A549 (cell line): ENCODE measurements around the gene EOGT. TPM values are rescaled to one million over a fixed set of nuclear protein-coding genes. Genes with fewer than 3 reads are reported as not detected.

Experiments
- ATAC-seq, 2 experiments: fragments of 200-7000 bp in 1 of 2; fragments of >200 bp in 1 of 2; cut with Nextera tagmentation in 1 of 2; cut with Tn5 transposase in 1 of 2; 3 replicates each; pipeline versions ENCODE4 v1.8.0 to v1.9.1; 2018 to 2020; ENCODE audit warnings: mild to moderate bottlenecking in 1 of 2, moderate library complexity in 1 of 2
- CTCF ChIA-PET: fragments of 300-600 bp; sonication (Branson Sonifier 250); formaldehyde crosslinking; extraction: SDS; loops from one replicate; lab custom pipeline; 2021; ENCODE audit warnings: antibody characterized with exemption, inconsistent platforms; lab: Yijun Ruan, JAX
- POLR2A ChIA-PET: fragments of 350-600 bp; formaldehyde crosslinking; extraction: SDS; loops from one replicate; lab custom pipeline; 2021; ENCODE audit warnings: antibody characterized with exemption, inconsistent platforms; lab: Yijun Ruan, JAX
- DNase-seq, 2 experiments: peaks; one replicate each; pipeline versions ENCODE4 v3.0.0 to v3.0.0-alpha.2; 2011 to 2016; ENCODE audit warnings: low read depth in 1 of 2, low spot score in 1 of 2
- FAIRE-seq: peaks from 2 replicates; lab custom pipeline; 2011; peaks lifted over from hg19 to GRCh38; lab: Jason Lieb, UNC
- H3K27ac ChIP-seq, 2 experiments: fragments of >200 bp; sonication (Bioruptor Twin); formaldehyde crosslinking; 3 replicates each; pipeline ENCODE4 v1.5.1; 2016 to 2017
- H3K4me1 ChIP-seq: fragments of >200 bp; sonication (Bioruptor Twin); formaldehyde crosslinking; 3 replicates; pipeline ENCODE4 v1.6.1; 2016
- H3K4me2 ChIP-seq: fragments of >200 bp; sonication (Bioruptor Twin); formaldehyde crosslinking; 3 replicates; pipeline ENCODE4 v1.6.1; 2016
- H3K4me3 ChIP-seq: fragments of >200 bp; sonication (Bioruptor Twin); formaldehyde crosslinking; 3 replicates; pipeline ENCODE4 v1.5.1; 2016
- H3K9me3 ChIP-seq: fragments of >200 bp; sonication (Bioruptor Twin); formaldehyde crosslinking; 3 replicates; pipeline ENCODE4 v1.6.1; 2016
- ATOH8 ChIP-seq: fragments of 250-450 bp; sonication (Bioruptor Pico); IDR thresholded peaks from 2 replicates; pipeline ENCODE4 v1.5.0; 2020; ENCODE audit warnings: low read depth, mild to moderate bottlenecking, moderate library complexity
- CBX2 ChIP-seq: fragments of 200-600 bp; sonication (generic); IDR thresholded peaks from 2 replicates; pipeline ENCODE4 v1.6.1; 2016; ENCODE audit warnings: low read depth, mild to moderate bottlenecking, borderline replicate concordance
- CBX8 ChIP-seq: fragments of 200-600 bp; sonication (generic); IDR thresholded peaks from 2 replicates; pipeline ENCODE4 v1.6.1; 2016
- CEBPB ChIP-seq, 2 experiments: fragments of >200 bp in 1 of 2; sonication (Bioruptor Twin) in 1 of 2; formaldehyde crosslinking in 1 of 2; IDR thresholded peaks; 2 replicates each; pipeline ENCODE4 v1.6.1; 2012 to 2016
- CHD2 ChIP-seq: fragments of 150-350 bp; IDR thresholded peaks from 2 replicates; pipeline ENCODE4 v1.6.1; 2014; ENCODE audit warnings: low read length; ENCODE audit not compliant: partially characterized antibody
- CTCF ChIP-seq: fragments of >200 bp; sonication (Bioruptor Twin); formaldehyde crosslinking; IDR thresholded peaks from 3 replicates; pipeline ENCODE4 v1.5.1; 2016
- EHF ChIP-seq: fragments of 250-450 bp; sonication (Bioruptor Pico); IDR thresholded peaks from 2 replicates; pipeline ENCODE4 v1.5.0; 2020; ENCODE audit warnings: mild to moderate bottlenecking
- ESRRA ChIP-seq: fragments of 150-350 bp; IDR thresholded peaks from 2 replicates; pipeline ENCODE4 v1.6.1; 2014; ENCODE audit warnings: mild to moderate bottlenecking, low read length, borderline replicate concordance
- FOXS1 ChIP-seq: fragments of 250-450 bp; sonication (Bioruptor Pico); IDR thresholded peaks from 2 replicates; pipeline ENCODE4 v1.5.0; 2020; ENCODE audit warnings: mild to moderate bottlenecking, moderate library complexity
- HDAC2 ChIP-seq: fragments of 200-600 bp; sonication (generic); IDR thresholded peaks from 2 replicates; pipeline ENCODE4 v1.6.1; 2016
- HES2 ChIP-seq: fragments of >200 bp; sonication (Bioruptor Twin); formaldehyde crosslinking; IDR thresholded peaks from 2 replicates; pipeline ENCODE4 v1.6.1; 2016
- HEYL ChIP-seq: fragments of 250-450 bp; sonication (Bioruptor Pico); IDR thresholded peaks from 2 replicates; pipeline ENCODE4 v1.8.0; 2021; ENCODE audit warnings: mild to moderate bottlenecking, moderate library complexity
- HMGXB4 ChIP-seq: fragments of 250-450 bp; sonication (Bioruptor Pico); IDR thresholded peaks from 2 replicates; pipeline ENCODE4 v1.5.0; 2021; ENCODE audit warnings: mild to moderate bottlenecking, moderate library complexity, borderline replicate concordance
- HOXB13 ChIP-seq: fragments of 250-450 bp; sonication (Bioruptor Pico); IDR thresholded peaks from 2 replicates; pipeline ENCODE4 v1.5.0; 2020; ENCODE audit warnings: low read depth, mild to moderate bottlenecking, moderate library complexity
- HOXB5 ChIP-seq: fragments of 250-450 bp; sonication (Bioruptor Pico); IDR thresholded peaks from 2 replicates; pipeline ENCODE4 v1.5.0; 2020; ENCODE audit warnings: mild to moderate bottlenecking, moderate library complexity
- JUN ChIP-seq, 2 experiments: fragments of >200 bp; sonication (Bioruptor Twin); formaldehyde crosslinking; IDR thresholded peaks; 2 replicates in 1 of 2; 3 replicates in 1 of 2; pipeline ENCODE4 v1.6.1; 2016 to 2017
- KDM5A ChIP-seq: fragments of 200-600 bp; sonication (generic); IDR thresholded peaks from 2 replicates; pipeline ENCODE4 v1.6.1; 2016; ENCODE audit warnings: antibody characterized with exemption, mild to moderate bottlenecking
- MYC ChIP-seq: IDR thresholded peaks from 2 replicates; pipeline ENCODE4 v1.6.1; 2012; ENCODE audit warnings: mild to moderate bottlenecking, inconsistent platforms, low read length, improper control_type of control experiment, borderline replicate concordance
- NFE2L2 ChIP-seq: fragments of 150-350 bp; conservative IDR thresholded peaks from 2 replicates; pipeline ENCODE4 v1.6.1; 2014; ENCODE audit warnings: low read length
- POLR2AphosphoS2 ChIP-seq: conservative IDR thresholded peaks from 2 replicates; pipeline ENCODE4 v1.6.1; 2012; ENCODE audit warnings: low read length, improper control_type of control experiment, inconsistent platforms
- SREBF2 ChIP-seq: fragments of 450-650 bp; IDR thresholded peaks from 2 replicates; pipeline ENCODE4 v1.6.1; 2014; ENCODE audit warnings: mild to moderate bottlenecking, moderate library complexity
- ZC3H11A ChIP-seq: fragments of 450-650 bp; IDR thresholded peaks from 2 replicates; pipeline ENCODE4 v1.6.1; 2014; ENCODE audit warnings: antibody characterized with exemption, mild to moderate bottlenecking
- ZFP36 ChIP-seq: fragments of 450-650 bp; IDR thresholded peaks from 2 replicates; pipeline ENCODE4 v1.6.1; 2014; ENCODE audit warnings: borderline replicate concordance; ENCODE audit not compliant: partially characterized antibody
- WGBS: methylation state at CpG from one replicate; pipeline ENCODE4 v1.1.6; 2017; ENCODE audit errors: missing lambda C conversion rate; 5-methylcytosine and 5-hydroxymethylcytosine counted together
- polyA plus RNA-seq, 4 experiments: library from polyadenylated mRNA; depleted of rRNA in 3 of 4; stranded (reverse); fragments of >200 nt; fragmentation: RNase III in 1 of 4; extraction: RNeasy Plus Mini Kit Qiagen cat#74134 plus additional on column Dnase treatment in 1 of 4; gene quantifications; 2 replicates in 3 of 4; 3 replicates in 1 of 4; pipeline ENCODE4 v1.2.3, GENCODE V29; 2011 to 2017

EOGT gene
- polyA plus RNA-seq, 2 of the 4 experiments (the other 2 are of a cell fraction) = 9.3 to 11.1 TPM

- Histone ChIP-seq H3K9me3 (no peaks in the 10 kb centered on the region), H3K4me3 (no peak overlapping the region), H3K27ac (no peak overlapping the region), H3K4me1 (no peaks in the 10 kb centered on the region), H3K4me2 (no peak overlapping the region)
- 31% methylated on average over 1 of the region's 1 CpG for WGBS
- DNase-seq (no peak), ATAC-seq (no peak), FAIRE-seq (no peak)
- CTCF ChIA-PET = no interaction called here
- POLR2A ChIA-PET = no interaction called here
- TF ChIP-seq HDAC2 (no peak), MYC (no peak), HEYL (CRISPR knock-in tag) (no peak), JUN (IDR thresholded peaks at IDR 0.05) (no peak), CBX2 (no peak), HOXB13 (CRISPR knock-in tag) (no peak), ATOH8 (no peak), ZFP36 (no peak), EHF (no peak), FOXS1 (no peak), HMGXB4 (CRISPR knock-in tag) (no peak), CHD2 (no peak), CEBPB (IDR thresholded peaks at IDR 0.05) (no peak), CBX8 (no peak)
Observed at GRCh38 chr3:68943753-68944500, 69.6 kb downstream of the EOGT start.

- 12% methylated on average over 6 of the region's 6 CpGs for WGBS
- FAIRE-seq = no peak
- Histone ChIP-seq H3K4me1 (no peaks in the 10 kb centered on the region), H3K27ac (no peak overlapping the region), H3K9me3 (no peaks in the 10 kb centered on the region), H3K4me2 (no peak overlapping the region), H3K4me3 (no peak overlapping the region)
- TF ChIP-seq CTCF (no peak), ZC3H11A (no peak), ESRRA (no peak), FOXS1 (no peak), POLR2AphosphoS2 (no peak), HEYL (CRISPR knock-in tag) (no peak), ATOH8 (no peak), HMGXB4 (CRISPR knock-in tag) (no peak), HES2 (no peak), KDM5A (no peak), HOXB5 (CRISPR knock-in tag) (no peak), SREBF2 (no peak), NFE2L2 (no peak)
- TF ChIP-seq, all 56 proteins: peak for 0
- DNase-seq = no peak
- ATAC-seq = no peak
- POLR2A ChIA-PET = no interaction called here
- CTCF ChIA-PET = interaction anchor here (1.4 kb wide), 1 partner anchor 65 kb away, joined by 4 read pairs; no protein-coding TSS in a partner anchor
Observed at GRCh38 chr3:68941055-68941454, 72.4 kb downstream of the EOGT start.
